ENCODE data around the gene OR52R1. TPM values are rescaled to one million over a fixed set of nuclear protein-coding genes. Genes with fewer than 3 reads are reported as not detected.

Gene OR52R1
- total RNA-seq, 1 donor from 2014 or later: not detected

Other genes with a start within 250 kb of the OR52R1 start
- gene OR52I2, start 222.6 kb downstream of the OR52R1 start, total RNA-seq: not detected
- not detected for gene OR52I1, start 210.3 kb downstream of the OR52R1 start, total RNA-seq
- 4.2 TPM for gene TRIM68, start 196.1 kb downstream of the OR52R1 start, total RNA-seq
- not detected for gene OR51D1, start 166.9 kb downstream of the OR52R1 start, total RNA-seq
- 1.5 TPM for gene OR51E1, start 160.4 kb downstream of the OR52R1 start, total RNA-seq
- not detected for gene OR51E2, start 106.5 kb downstream of the OR52R1 start, total RNA-seq
- not detected for gene MMP26, start 99.6 kb downstream of the OR52R1 start, total RNA-seq
- not detected for gene OR51F1, start 34.4 kb downstream of the OR52R1 start, total RNA-seq
- not detected for gene OR51F2, start 16.9 kb upstream of the OR52R1 start, total RNA-seq
- gene OR51S1, start 44.8 kb upstream of the OR52R1 start, total RNA-seq: not detected
- not detected for gene OR51T1, start 77.5 kb upstream of the OR52R1 start, total RNA-seq
- gene OR51A7, start 99.4 kb upstream of the OR52R1 start, total RNA-seq: not detected
- not detected for gene OR51G2, start 115.0 kb upstream of the OR52R1 start, total RNA-seq
- not detected for gene OR51G1, start 120.0 kb upstream of the OR52R1 start, total RNA-seq
- not detected for gene OR51A4, start 143.2 kb upstream of the OR52R1 start, total RNA-seq
- gene OR51A2, start 151.3 kb upstream of the OR52R1 start, total RNA-seq: not detected
- not detected for gene OR51L1, start 190.5 kb upstream of the OR52R1 start, total RNA-seq
- gene OR52J3, start 242.1 kb upstream of the OR52R1 start, total RNA-seq: not detected